ENCODE measurements around the gene UBAP2.

GRCh38 chr9:34048727-34049629 is at the start of gene UBAP2:
- TF ChIP-seq CTCF (IDR thresholded peaks at IDR 0.05; ENCODE audit: extremely low read depth in 1 of 2, insufficient read depth in 1 of 2, low read depth in 1 of 2, low read length in 2 of 2) (no peak), POLR2AphosphoS5 (IDR thresholded peaks at IDR 0.05; ENCODE audit: insufficient read depth, low read depth, low read length) (peak; percentile 98), EZH2 (IDR thresholded peaks at IDR 0.05; ENCODE audit: borderline replicate concordance, low read depth, low read length, severe bottlenecking) (no peak), FOS (IDR thresholded peaks at IDR 0.05; ENCODE audit: borderline replicate concordance, insufficient read depth, low read length) (no peak), POLR2A (IDR thresholded peaks at IDR 0.05; ENCODE audit: low read depth, low read length) (peak; percentile 98)

Data from endothelial cell of umbilical vein (primary cell).